MM.1S (cell line): ENCODE measurements around the gene GJD2.

ENCODE experiments used
- DNase-seq: peaks from one replicate; pipeline ENCODE4 v3.0.0-alpha.2; 2015
- H2AFZ ChIP-seq: fragments of 300-600 bp; sonication (generic); 2 replicates; pipeline ENCODE4 v1.6.0; 2016; ENCODE audit warnings: antibody characterized with exemption, low read length
- H3F3A ChIP-seq: fragments of 300-600 bp; sonication (generic); 2 replicates; pipeline ENCODE4 v1.6.1; 2016; ENCODE audit warnings: mild to moderate bottlenecking, antibody characterized with exemption, low read length, moderate library complexity, mixed read lengths; ENCODE audit not compliant: insufficient read depth
- H3K27ac ChIP-seq: fragments of 300-600 bp; sonication (generic); 2 replicates; pipeline ENCODE4 v1.5.1; 2016; ENCODE audit warnings: mild to moderate bottlenecking, low read length
- H3K27me3 ChIP-seq: fragments of 300-600 bp; sonication (generic); replicated peaks from 2 replicates; pipeline ENCODE4 v1.6.0; 2016; ENCODE audit warnings: low read length; ENCODE audit not compliant: insufficient read depth
- H3K36me3 ChIP-seq: fragments of 300-600 bp; sonication (generic); replicated peaks from 2 replicates; pipeline ENCODE4 v1.6.1; 2016; ENCODE audit warnings: mild to moderate bottlenecking, low read length, mixed read lengths; ENCODE audit not compliant: insufficient read depth
- H3K4me1 ChIP-seq: fragments of 300-600 bp; sonication (generic); 2 replicates; pipeline ENCODE4 v1.6.1; 2016; ENCODE audit warnings: low read length, mixed read lengths
- H3K4me2 ChIP-seq: fragments of 300-600 bp; sonication (generic); 2 replicates; pipeline ENCODE4 v1.6.0; 2016; ENCODE audit warnings: low read depth, low read length
- H3K4me3 ChIP-seq: fragments of 300-600 bp; sonication (generic); 2 replicates; pipeline ENCODE4 v1.5.1; 2016; ENCODE audit warnings: low read length, mixed read lengths
- H3K79me2 ChIP-seq: fragments of 300-600 bp; sonication (generic); 2 replicates; pipeline ENCODE4 v1.6.1; 2016; ENCODE audit warnings: mixed run types, low read length, mixed read lengths
- H3K9ac ChIP-seq: fragments of 300-600 bp; sonication (generic); 2 replicates; pipeline ENCODE4 v1.6.1; 2016; ENCODE audit warnings: low read length, mixed read lengths
- H3K9me2 ChIP-seq: fragments of 300-600 bp; sonication (generic); replicated peaks from 2 replicates; pipeline ENCODE4 v1.6.1; 2016; ENCODE audit warnings: mild to moderate bottlenecking, low read length, mixed read lengths; ENCODE audit not compliant: insufficient read depth
- H3K9me3 ChIP-seq: fragments of 300-600 bp; sonication (generic); replicated peaks from 2 replicates; pipeline ENCODE4 v1.6.1; 2016; ENCODE audit warnings: mild to moderate bottlenecking, low read length, mixed read lengths; ENCODE audit not compliant: insufficient read depth
- H4K20me1 ChIP-seq: fragments of 300-600 bp; sonication (generic); 2 replicates; pipeline ENCODE4 v1.6.1; 2016; ENCODE audit warnings: mild to moderate bottlenecking, low read length, moderate library complexity, mixed read lengths; ENCODE audit not compliant: insufficient read depth
- CTCF ChIP-seq: fragments of 300-600 bp; sonication (generic); IDR thresholded peaks from 2 replicates; pipeline ENCODE4 v1.5.1; 2016; ENCODE audit warnings: antibody characterized with exemption, low read length, mixed read lengths
- EZH2 ChIP-seq: fragments of 300-600 bp; sonication (generic); optimal IDR thresholded peaks from 2 replicates; pipeline ENCODE3; 2017; ENCODE audit warnings: low read depth, mild to moderate bottlenecking, antibody characterized with exemption, low read length, mixed read lengths
- EZH2phosphoT487 ChIP-seq: fragments of 300-600 bp; sonication (generic); IDR thresholded peaks from 2 replicates; pipeline ENCODE4 v1.6.1; 2018; ENCODE audit warnings: antibody characterized with exemption, low read length

The GJD2 gene

GRCh38 chr15:34802371-34802770 is 47.6 kb upstream of the GJD2 start:
- no peaks in the 10 kb centered on the region for H3K79me2 ChIP-seq
- H4K20me1 ChIP-seq, result no peaks in the 10 kb centered on the region
- no peak for TF ChIP-seq EZH2
- TF ChIP-seq EZH2phosphoT487, result no peak
- TF ChIP-seq CTCF, result no peak
- H3K36me3 ChIP-seq, result no peaks in the 10 kb centered on the region
- no peaks in the 10 kb centered on the region for H3F3A ChIP-seq
- H3K4me1 ChIP-seq, result no peaks in the 10 kb centered on the region
- H3K9me2 ChIP-seq, result no peaks in the 10 kb centered on the region
- no peak overlapping the region for H2AFZ ChIP-seq
- H3K4me3 ChIP-seq, result no peak overlapping the region
- no peak overlapping the region for H3K9ac ChIP-seq
- no peak for DNase-seq
- no peaks in the 10 kb centered on the region for H3K27me3 ChIP-seq
- no peaks in the 10 kb centered on the region for H3K9me3 ChIP-seq
- no peak overlapping the region for H3K4me2 ChIP-seq
- no peak overlapping the region for H3K27ac ChIP-seq

DNA sequence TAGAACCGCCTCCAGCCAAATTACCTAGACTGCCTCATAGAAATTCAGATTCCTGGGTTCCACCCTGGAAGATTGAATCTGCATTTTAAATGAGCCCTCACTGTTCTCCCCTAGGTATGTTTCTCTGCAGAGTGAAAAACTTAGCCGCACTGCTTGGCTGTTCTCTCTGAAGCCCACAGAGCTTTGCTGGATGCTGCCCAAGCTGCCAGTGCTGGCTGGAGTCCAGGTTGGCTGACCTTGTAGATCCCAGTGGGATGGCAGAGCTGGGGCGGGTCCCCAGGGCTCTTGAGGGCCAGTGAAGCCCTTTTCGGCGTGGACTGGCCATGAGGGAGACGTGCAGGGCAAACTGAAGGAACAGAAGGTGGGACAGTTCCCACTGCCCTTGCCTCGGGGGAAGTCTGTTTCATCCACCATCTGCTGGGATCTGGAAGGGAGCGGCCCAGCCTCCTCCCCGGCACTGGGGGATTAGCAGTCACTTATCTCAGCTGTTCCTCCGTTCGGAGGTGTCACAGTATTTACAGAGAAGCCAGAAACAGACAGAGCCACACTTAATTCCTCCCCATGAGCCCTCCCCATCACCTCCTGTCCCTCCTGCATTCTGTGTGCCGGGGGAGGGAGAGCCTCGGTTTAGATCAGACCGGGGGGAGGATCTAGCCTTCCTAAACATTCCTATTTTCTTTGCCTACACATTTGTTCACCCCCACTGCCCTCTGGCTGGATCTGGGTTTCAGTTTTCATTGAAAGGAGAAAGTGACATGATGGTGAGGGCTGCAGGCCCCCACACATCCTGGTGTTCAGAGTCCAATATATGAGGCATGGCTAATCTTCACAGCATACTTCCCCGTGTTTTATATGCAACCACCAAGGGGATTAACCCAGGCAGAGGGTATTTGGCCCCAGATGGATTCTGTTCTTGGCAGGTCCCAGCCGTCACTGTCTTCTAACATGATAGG is 44.6 kb upstream of the GJD2 start:
- Histone ChIP-seq H3K4me3 (no peak overlapping the region), H3K27ac (no peak overlapping the region), H3K4me2 (no peak overlapping the region), H3K27me3 (no peaks in the 10 kb centered on the region), H3K9me3 (no peaks in the 10 kb centered on the region), H3F3A (no peaks in the 10 kb centered on the region), H3K36me3 (no peaks in the 10 kb centered on the region), H2AFZ (no peak overlapping the region), H3K9me2 (no peaks in the 10 kb centered on the region), H4K20me1 (no peaks in the 10 kb centered on the region), H3K9ac (no peak overlapping the region), H3K4me1 (no peaks in the 10 kb centered on the region), H3K79me2 (no peaks in the 10 kb centered on the region)
- TF ChIP-seq CTCF (no peak), EZH2 (no peak), EZH2phosphoT487 (no peak)
- DNase-seq, result no peak

- Histone ChIP-seq H4K20me1 (no peaks in the 10 kb centered on the region), H3K27me3 (no peaks in the 10 kb centered on the region), H3F3A (no peaks in the 10 kb centered on the region), H3K79me2 (no peaks in the 10 kb centered on the region), H3K4me2 (no peak overlapping the region), H3K4me1 (no peaks in the 10 kb centered on the region), H3K9ac (no peak overlapping the region), H3K9me3 (no peaks in the 10 kb centered on the region), H3K4me3 (no peak overlapping the region), H3K36me3 (no peaks in the 10 kb centered on the region), H2AFZ (no peak overlapping the region), H3K9me2 (no peaks in the 10 kb centered on the region), H3K27ac (no peak overlapping the region)
- TF ChIP-seq EZH2phosphoT487 (no peak), EZH2 (no peak), CTCF (no peak)
- no peak for DNase-seq
Measured at GRCh38 chr15:34796847-34797435, 42.1 kb upstream of the GJD2 start.
